Naive thymus-derived CD8-positive, alpha-beta T cell (primary cell): ENCODE results near the gene SRC. TPM values are rescaled to one million over a fixed set of nuclear protein-coding genes. Genes with fewer than 3 reads are reported as not detected.
"Not testable (repeated sequence)": the region's sequence is repeated elsewhere in the genome, so short reads cannot be mapped to it uniquely, and the experiment has no call there.

ENCODE experiments used
- ATAC-seq, 2 donors: fragments of 150-1000 bp; cut with Tn5 transposase in 1 of 2; sonication (Bioruptor Pico), chemical (Tn5 transposase) in 1 of 2; 1 replicate in 1 of 2; 2 replicates in 1 of 2; pipeline ENCODE4 v1.10.0; 2021; ENCODE audit warnings: mild to moderate bottlenecking in 2 of 2, moderate library complexity in 2 of 2
- POLR2A ChIA-PET: fragments of 350-600 bp; sonication (Branson Sonifier 250); formaldehyde crosslinking; loops from one replicate; lab custom pipeline; 2021; ENCODE audit warnings: antibody characterized with exemption; lab: Charles Lee
- DNase-seq, 10 donors: peaks; one replicate each; pipeline versions ENCODE4 v3.0.0 to v3.0.0-alpha.2; 2020 to 2022
- H3K27ac Mint-ChIP-seq, 10 donors: one replicate each; pipeline ENCODE4 v1.8.0; 2020 to 2022; ENCODE audit warnings: mild to moderate bottlenecking in 10 of 10, mixed read lengths in 10 of 10, moderate library complexity in 4 of 10, inconsistent platforms in 1 of 10
- H3K27me3 Mint-ChIP-seq, 5 donors: one replicate each; pipeline ENCODE4 v1.8.0; 2021 to 2022; ENCODE audit warnings: mixed read lengths in 5 of 5
- H3K36me3 Mint-ChIP-seq, 3 donors: one replicate each; pipeline ENCODE4 v1.8.0; 2020 to 2022; ENCODE audit warnings: mixed read lengths in 3 of 3, mild to moderate bottlenecking in 2 of 3, inconsistent platforms in 1 of 3
- H3K4me1 Mint-ChIP-seq, 4 donors: one replicate each; pipeline ENCODE4 v1.8.0; 2021 to 2022; ENCODE audit warnings: mixed read lengths in 4 of 4
- H3K4me3 Mint-ChIP-seq, 10 donors: one replicate each; pipeline ENCODE4 v1.8.0; 2020 to 2022; ENCODE audit warnings: mild to moderate bottlenecking in 10 of 10, mixed read lengths in 10 of 10, moderate library complexity in 6 of 10, inconsistent platforms in 1 of 10
- H3K9me3 Mint-ChIP-seq, 9 donors: one replicate each; pipeline ENCODE4 v1.8.0; 2020 to 2022; ENCODE audit warnings: mixed read lengths in 9 of 9, mild to moderate bottlenecking in 3 of 9, inconsistent platforms in 1 of 9, moderate library complexity in 1 of 9
- polyA plus RNA-seq, 3 donors: library from polyadenylated mRNA; unstranded; fragments of 300-500 nt; fragmentation: Illumina TruSeq; gene quantifications; one replicate each; pipeline ENCODE4 v1.2.3, GENCODE V29; 2021
- total RNA-seq, 8 experiments: library from RNA in 2 of 8; stranded (reverse) in 2 of 8; gene quantifications; one replicate each; pipeline ENCODE4 v1.2.3 and lab custom pipeline; 2021 to 2026

Gene SRC
- total and polyA plus RNA-seq, 5 experiments from 2014 or later = 0.07 to 2.4 (median 0.60) TPM; not detected in 2

DNA sequence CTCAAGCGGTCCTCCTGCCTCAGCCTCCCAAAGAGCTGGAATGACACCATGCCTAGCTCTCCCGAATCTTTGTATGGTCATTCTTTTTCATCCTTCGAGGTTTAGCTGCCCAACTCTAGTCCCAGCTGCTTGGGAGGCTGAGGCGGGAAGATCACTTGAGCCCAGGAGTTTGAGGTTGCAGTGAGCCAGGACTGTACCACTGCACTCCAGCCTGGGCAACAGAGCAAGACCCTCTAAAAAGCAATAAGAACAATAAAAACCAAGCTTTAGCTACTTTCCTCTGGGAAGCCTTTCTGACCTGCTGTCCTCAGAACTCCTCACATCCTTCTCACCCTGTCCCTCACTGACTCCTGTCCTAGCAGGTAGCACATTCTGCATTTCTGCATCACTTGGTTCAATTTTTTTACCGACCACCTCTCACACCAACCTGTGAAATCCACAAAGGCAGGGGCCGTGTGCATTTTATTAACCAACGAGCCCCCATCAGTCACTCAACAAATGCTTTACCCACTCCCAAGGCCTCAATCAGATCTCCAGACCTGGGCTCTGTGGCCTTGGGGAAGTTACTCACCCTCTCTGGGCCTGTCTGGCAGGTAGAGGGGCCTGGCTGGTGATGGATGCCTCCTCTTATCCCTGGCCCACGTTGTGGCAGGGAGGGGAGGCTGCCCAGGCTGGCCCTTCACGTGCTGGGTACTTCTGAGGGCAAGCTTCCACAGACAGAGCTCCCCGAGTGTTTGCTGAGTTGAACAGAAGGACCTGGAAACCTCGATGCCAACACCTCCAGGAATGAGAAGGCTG, 14.7 kb upstream of the SRC start:
- peak in 1 of 10 donors; percentile 53 for DNase-seq
- POLR2A ChIA-PET = interaction anchor here (0.9 kb wide), 1 partner anchor 13 kb away, joined by 3 read pairs; no protein-coding TSS in a partner anchor
- Mint-ChIP-seq H3K27me3 (no peaks in the 10 kb centered on the region), H3K27ac (no peak overlapping the region), H3K36me3 (no peaks in the 10 kb centered on the region), H3K4me1 (peaks cover 7 to 13% (median 8%) of the 10 kb centered on the region in 4 donors), H3K4me3 (no peak overlapping the region), H3K9me3 (no peaks in the 10 kb centered on the region)
- no peak for ATAC-seq

DNA sequence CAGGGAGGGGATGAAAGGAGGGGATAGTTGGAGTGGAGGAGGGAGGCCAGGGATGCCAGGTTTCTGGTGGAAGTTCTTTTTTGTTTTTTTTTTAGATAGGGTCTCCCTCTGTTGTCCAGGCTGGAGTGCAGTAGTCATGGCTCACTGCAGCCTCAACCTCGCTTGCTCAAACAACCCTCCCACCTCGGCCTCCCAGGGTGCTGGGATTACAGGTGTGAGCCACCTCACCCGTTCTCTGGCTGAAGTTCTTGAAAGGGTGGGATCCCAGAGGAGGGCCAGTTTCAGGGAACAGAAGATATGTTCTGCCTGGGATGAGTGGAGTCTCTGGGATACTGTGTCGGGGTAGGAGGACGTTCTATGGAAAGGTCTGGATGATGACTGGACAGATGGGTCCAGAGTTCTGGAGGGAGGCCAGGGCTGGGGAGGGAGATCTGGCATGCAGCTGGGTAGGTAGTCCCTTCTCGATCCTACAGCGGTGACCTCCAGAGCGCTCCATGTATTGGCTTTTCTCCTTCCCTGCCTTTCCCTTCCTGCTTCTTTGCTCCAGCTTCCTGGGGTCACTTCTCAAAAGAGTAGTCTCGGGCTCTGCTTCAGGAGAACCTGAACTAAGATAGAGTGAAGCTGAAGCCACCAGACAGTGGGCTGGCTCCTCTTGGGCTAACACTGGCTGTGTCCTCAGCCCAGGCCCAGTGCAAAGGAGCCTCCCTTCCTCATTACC, 12.7 kb upstream of the SRC start:
- ATAC-seq (no peak), DNase-seq (peak in 1 of 10 donors; percentile 4)
- Mint-ChIP-seq H3K9me3 (no peaks in the 10 kb centered on the region), H3K27ac (no peak overlapping the region), H3K4me1 (peaks cover 7 to 26% (median 18%) of the 10 kb centered on the region in 4 donors), H3K36me3 (no peaks in the 10 kb centered on the region), H3K27me3 (no peaks in the 10 kb centered on the region), H3K4me3 (no peak overlapping the region)
- POLR2A ChIA-PET = no interaction called here

DNA sequence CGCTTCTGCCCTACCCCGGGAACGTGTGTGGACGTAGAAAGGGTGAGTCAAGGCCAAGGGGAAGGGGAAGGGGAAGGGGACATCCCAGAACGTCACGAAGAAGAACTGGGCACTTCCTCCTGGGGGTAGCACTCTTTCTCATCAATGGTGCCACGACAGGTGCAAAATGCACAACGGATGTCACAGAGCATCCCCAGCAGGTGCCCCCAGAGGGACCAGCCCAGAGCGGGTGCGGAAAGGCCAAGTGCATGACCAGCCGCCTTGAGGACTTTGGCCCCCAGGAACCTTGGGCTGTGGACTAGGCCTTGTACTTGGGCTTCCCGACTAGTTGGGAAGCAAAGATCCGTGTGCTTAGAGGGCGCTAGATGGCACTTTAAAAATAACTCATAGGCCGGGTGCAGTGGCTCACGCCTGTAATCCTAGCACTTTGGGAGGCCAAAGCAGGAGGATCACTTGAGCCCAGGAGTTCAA, 12.1 kb upstream of the SRC start:
- H3K4me1 Mint-ChIP-seq = peaks cover 7 to 26% (median 18%) of the 10 kb centered on the region in 4 donors
- POLR2A ChIA-PET = no interaction called here
- ATAC-seq = no peak
- no peak overlapping the region for H3K4me3 Mint-ChIP-seq
- H3K27ac Mint-ChIP-seq = peak overlapping the region in 1 of 10 donors; percentile 11
- no peaks in the 10 kb centered on the region for H3K36me3 Mint-ChIP-seq
- H3K9me3 Mint-ChIP-seq = no peaks in the 10 kb centered on the region
- peak in 1 of 10 donors; percentile 59 for DNase-seq
- H3K27me3 Mint-ChIP-seq = no peaks in the 10 kb centered on the region

DNA sequence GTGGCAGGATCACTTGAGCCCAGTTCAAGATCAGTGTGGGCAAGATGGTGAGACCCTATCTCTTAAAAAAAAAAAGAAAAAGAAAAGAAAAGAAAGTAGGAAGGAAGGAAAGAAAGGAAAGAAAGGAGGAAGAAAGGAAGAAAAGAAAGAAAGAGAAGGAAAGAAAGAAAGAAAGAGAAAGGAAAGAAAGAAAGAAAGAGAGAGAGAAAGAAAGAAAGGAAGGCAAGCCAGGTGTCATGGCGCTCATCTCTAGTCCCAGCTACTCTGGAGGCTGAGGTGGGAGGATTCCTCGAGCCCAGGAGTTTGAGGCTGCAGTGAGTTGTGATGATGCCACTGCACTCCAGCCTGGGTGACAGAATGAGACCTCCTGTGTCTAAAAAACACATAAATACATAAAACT, 11.5 kb upstream of the SRC start:
- POLR2A ChIA-PET = no interaction called here
- Mint-ChIP-seq H3K4me3 (no peak overlapping the region), H3K4me1 (peaks cover 7 to 26% (median 18%) of the 10 kb centered on the region in 4 donors)

DNA sequence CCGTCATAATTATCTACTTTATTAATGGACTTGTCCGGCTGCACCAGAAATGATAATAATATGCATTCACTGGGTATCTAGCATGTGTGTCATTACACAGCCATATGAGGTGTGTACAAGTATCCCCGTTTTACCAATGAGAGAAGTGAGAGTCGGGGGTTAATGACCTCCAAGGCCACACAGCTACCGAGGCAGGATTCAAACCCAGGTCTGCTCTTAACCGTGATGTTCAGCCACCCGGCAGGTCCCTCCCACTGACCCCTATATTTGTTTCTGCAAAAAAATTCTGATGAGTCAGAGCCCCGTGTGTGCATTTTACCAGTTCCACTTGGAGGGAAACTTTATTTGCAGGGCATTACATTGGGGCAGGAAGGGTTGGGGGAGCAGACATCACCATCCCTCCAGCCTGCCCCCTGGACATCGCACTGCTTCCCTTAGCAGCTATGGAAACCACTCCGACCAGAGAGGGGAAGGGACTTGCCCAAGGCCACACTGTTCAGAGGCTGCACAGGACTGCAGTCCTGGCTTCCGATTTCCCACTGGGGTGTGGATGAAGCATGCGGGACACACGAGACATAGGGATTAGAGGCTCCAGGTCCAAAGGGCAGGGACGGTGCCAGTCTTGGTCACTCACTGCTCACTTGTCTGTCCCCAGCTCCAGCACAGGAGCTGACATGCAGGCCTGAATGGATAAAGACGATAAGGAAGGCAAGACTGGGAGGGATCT, 10.1 kb upstream of the SRC start:
- peak overlapping the region in 5 of 10 donors; percentile 6 to 61 (median 50) for H3K4me3 Mint-ChIP-seq
- H3K36me3 Mint-ChIP-seq = no peaks in the 10 kb centered on the region
- H3K27me3 Mint-ChIP-seq = no peaks in the 10 kb centered on the region
- DNase-seq = peak in 1 of 10 donors; percentile 42
- no peaks in the 10 kb centered on the region for H3K9me3 Mint-ChIP-seq
- H3K4me1 Mint-ChIP-seq = peaks cover 7 to 26% (median 18%) of the 10 kb centered on the region in 4 donors
- ATAC-seq = no peak
- POLR2A ChIA-PET = no interaction called here
- peak overlapping the region in 6 of 10 donors; percentile 28 to 80 (median 70) for H3K27ac Mint-ChIP-seq

More for the DNA sequence above, 11.5 kb upstream of the SRC start:
- Mint-ChIP-seq H3K27ac (no peak overlapping the region), H3K36me3 (no peaks in the 10 kb centered on the region), H3K27me3 (no peaks in the 10 kb centered on the region), H3K9me3 (no peaks in the 10 kb centered on the region)
- ATAC-seq (no peak), DNase-seq (peak in 1 of 10 donors; percentile 2)

DNA sequence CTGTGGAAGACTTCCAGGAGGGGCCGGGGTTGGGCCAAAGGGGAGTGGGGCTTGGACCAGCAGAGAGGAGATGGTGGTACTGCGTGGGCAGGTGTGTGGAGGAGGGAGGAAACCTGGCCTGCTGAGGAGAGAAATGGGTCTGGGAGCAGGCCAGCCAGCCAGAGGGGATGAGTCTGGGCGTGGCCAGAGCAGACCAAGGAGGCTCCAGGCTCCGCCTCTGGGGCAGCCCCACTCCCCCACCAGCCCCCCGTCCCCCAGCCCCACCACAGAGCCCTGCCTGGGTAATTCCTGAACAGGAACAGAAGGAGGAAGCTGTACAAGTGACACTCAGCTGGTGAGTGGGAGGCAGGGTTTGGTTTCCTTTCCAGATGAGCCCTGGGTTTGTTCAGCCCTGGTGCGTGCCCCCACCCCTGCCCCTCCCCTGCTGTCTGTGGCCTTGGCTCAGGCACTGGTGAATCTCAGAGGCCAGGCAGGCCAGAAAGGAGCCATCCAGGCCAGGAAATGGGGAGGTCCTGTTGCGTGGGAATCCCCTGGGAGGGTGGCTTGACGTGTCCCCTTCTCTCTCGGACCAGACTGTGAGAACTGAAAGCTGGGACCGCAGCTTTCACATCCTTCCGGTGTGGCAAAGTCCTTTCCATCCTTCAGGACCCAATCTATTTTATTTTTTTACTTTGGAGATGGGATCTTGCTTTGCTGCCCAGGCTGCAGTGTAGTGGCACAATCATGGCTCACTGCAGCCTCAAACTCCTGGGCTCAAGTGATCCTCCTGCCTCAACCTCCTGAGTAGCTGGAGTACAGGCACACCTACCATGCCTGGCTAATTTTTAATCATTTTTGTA, 9.4 kb upstream of the SRC start:
- POLR2A ChIA-PET = no interaction called here
- Mint-ChIP-seq H3K27me3 (no peaks in the 10 kb centered on the region), H3K4me1 (peaks cover 9 to 26% (median 18%) of the 10 kb centered on the region in 4 donors), H3K27ac (peak overlapping the region in 7 of 10 donors; percentile 28 to 80 (median 69)), H3K36me3 (no peaks in the 10 kb centered on the region), H3K4me3 (peak overlapping the region in 8 of 10 donors; percentile 16 to 61 (median 30)), H3K9me3 (no peaks in the 10 kb centered on the region)
- peak; percentile 65 to 84 for ATAC-seq
- DNase-seq = peak in 3 of 10 donors; percentile 7 to 59 (median 25)

DNA sequence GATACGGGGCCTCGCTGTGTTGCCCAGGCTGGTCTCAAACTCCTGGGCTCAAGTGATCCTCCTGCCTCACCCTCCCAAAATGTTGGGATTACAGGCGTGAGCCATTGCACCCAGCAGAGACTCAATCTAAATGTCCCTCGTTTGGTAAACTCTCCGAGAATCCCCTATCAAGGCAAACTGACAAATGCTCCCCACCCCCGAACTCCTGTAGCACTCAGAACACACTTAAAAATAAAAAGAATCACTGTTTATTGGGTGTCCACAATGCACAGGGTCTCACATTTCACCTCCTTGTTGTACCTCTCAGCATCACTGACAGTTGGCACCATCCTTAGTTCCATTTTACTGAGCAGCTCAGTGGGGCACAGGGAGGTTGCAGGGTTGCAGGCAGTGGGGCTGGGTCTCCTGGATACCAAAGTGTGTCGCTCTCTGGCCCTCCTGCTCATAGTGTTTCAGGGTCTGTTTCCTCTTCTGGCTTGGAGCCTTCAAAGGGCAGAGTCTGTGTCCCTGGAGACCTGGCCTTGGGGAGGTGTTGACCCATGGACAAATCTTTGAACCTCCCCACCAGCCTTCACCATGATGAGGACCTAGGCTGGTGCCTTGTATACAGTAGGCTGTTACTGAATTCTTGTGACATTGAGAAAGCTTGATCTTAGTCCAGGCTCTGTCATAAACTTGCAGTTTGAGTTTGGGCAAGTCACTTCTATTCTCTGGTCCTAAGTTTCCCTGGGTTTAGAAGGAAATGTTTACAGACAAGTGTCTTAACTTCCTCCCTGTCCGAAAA, 8.5 kb upstream of the SRC start:
- Mint-ChIP-seq H3K27me3 (no peaks in the 10 kb centered on the region), H3K27ac (peak overlapping the region in 7 of 10 donors; percentile 29 to 79 (median 59)), H3K4me3 (peak overlapping the region in 6 of 10 donors; percentile 16 to 55 (median 33)), H3K36me3 (no peaks in the 10 kb centered on the region), H3K9me3 (no peaks in the 10 kb centered on the region), H3K4me1 (peaks cover 9 to 26% (median 18%) of the 10 kb centered on the region in 4 donors)
- POLR2A ChIA-PET = no interaction called here
- peak in 1 of 10 donors; percentile 18 for DNase-seq
- ATAC-seq = no peak

DNA sequence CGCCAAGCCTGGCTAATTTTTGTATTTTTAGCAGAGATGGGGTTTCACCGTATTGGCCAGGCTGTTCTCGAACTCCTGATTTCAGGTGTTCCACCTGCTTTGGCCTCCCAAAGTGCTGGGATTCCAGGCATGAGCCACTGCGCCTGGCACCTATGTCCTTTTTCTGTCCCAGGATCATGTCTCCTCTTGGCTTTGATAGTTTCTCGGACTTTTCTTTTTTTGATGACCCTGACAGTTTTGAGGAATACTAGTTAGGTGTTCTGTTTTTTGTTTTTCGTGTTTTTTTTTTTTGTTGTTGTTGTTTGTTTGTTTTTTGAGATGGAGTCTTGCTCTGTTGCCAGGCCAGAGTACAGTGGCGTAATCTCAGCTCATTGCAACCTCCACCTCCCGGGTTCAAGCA, 7.6 kb upstream of the SRC start:
- H3K27me3 Mint-ChIP-seq, ATAC-seq, H3K4me3 Mint-ChIP-seq, H3K36me3 Mint-ChIP-seq, POLR2A ChIA-PET, H3K27ac Mint-ChIP-seq, H3K9me3 Mint-ChIP-seq: not testable (repeated sequence)
- H3K4me1 Mint-ChIP-seq = peaks cover 9 to 26% (median 19%) of the 10 kb centered on the region in 4 donors
- DNase-seq = peak in 1 of 10 donors; percentile 4

DNA sequence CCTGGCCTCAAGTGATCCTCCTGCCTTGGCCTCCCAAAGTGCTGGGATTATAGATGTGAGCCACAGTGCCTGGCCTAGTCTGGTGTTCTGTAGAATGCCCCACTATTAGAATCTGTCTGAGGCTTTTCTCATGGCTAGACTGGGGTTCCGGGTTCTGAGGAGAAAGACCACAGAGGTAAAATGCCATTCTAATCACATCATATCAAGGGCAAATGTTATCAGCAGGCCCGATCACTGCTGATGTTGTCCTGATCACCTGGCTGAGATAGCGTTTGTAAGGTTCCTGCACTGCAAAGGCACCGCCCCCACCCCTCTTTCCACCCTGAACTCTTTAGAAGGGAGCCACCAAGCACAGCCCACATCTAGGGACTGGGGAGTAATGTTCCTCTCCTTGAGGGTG, 6.7 kb upstream of the SRC start:
- peak in 1 of 10 donors; percentile 19 for DNase-seq
- Mint-ChIP-seq H3K36me3 (no peaks in the 10 kb centered on the region), H3K27ac (no peak overlapping the region), H3K27me3 (no peaks in the 10 kb centered on the region), H3K9me3 (no peaks in the 10 kb centered on the region), H3K4me1 (peaks cover 13 to 31% (median 27%) of the 10 kb centered on the region in 4 donors), H3K4me3 (no peak overlapping the region)
- ATAC-seq = no peak
- POLR2A ChIA-PET = no interaction called here

DNA sequence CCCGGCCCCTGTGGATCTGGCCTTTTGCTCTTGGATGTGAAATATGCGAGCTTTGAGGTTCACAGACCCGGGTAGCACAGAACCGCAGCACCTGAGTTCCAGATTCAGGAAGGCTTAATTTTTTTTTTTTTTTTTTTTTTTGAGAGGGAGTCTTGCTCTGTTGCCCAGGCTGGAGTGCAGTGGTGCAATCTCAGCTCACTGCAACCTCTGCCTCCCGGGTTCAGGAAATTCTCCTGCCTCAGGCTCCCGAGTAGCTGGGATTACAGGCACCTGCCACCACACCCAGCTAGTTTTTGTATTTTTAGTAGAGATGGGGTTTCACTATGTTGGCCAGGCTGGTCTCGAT, 6.2 kb upstream of the SRC start:
- H3K9me3 Mint-ChIP-seq, H3K27me3 Mint-ChIP-seq, DNase-seq, ATAC-seq, H3K27ac Mint-ChIP-seq, H3K36me3 Mint-ChIP-seq, POLR2A ChIA-PET, H3K4me3 Mint-ChIP-seq: not testable (repeated sequence)
- H3K4me1 Mint-ChIP-seq = peaks cover 12 to 35% (median 32%) of the 10 kb centered on the region in 4 donors

DNA sequence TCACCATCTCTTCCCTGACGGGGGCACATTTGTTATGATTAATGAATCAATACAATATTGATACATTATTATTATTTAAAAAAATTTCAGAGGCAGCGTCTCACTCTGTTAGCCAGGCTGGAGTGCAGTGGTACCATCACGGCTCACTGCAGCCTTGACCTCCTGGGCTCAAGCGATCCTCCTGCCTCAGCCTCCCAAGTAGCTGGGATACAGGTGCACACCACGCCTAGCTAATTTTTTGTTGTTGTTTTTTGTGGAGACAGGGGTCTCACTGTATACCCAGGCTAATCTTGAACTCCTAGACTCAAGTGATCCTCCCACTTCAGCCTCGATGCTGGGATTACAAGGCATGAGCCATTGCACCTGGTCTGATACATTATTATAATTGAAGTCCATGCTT, 4.9 kb upstream of the SRC start:
- ATAC-seq = no peak
- Mint-ChIP-seq H3K27me3 (no peaks in the 10 kb centered on the region), H3K36me3 (no peaks in the 10 kb centered on the region), H3K9me3 (no peaks in the 10 kb centered on the region), H3K4me3 (no peak overlapping the region), H3K4me1 (peaks cover 9 to 39% (median 33%) of the 10 kb centered on the region in 4 donors), H3K27ac (peak overlapping the region in 1 of 10 donors; percentile 82)
- POLR2A ChIA-PET = no interaction called here
- peak in 1 of 10 donors; percentile 16 for DNase-seq
